ENCODE data around the gene MPLKIP.

GRCh38 chr7:40077849-40078248 is 56.6 kb downstream of the MPLKIP start:
- TF ChIP-seq CTCF (conservative IDR thresholded peaks at IDR 0.05 in 1 of 2, IDR thresholded peaks at IDR 0.05 in 1 of 2; ENCODE audit: low read depth in 1 of 2, low read length in 2 of 2): no peak
- no peak for TF ChIP-seq EZH2 (IDR thresholded peaks at IDR 0.05; ENCODE audit: low read length, missing control alignments)

Data from fibroblast of lung (primary cell).